HG03135 (cell line): ENCODE data around the gene VPS13C.

Source experiments
- ATAC-seq: cut with Tn5 transposase; IDR thresholded peaks from one replicate; pipeline ENCODE4 v1.9.1; 2021; ENCODE audit warnings: mild to moderate bottlenecking, moderate library complexity; ENCODE audit not compliant: unreplicated experiment

The VPS13C gene

GRCh38 chr15:62060113-62060895 lies at the start of gene VPS13C:
TSS of gene VPS13C (minus strand) at chr15:62060447. CDS start at chr15:62060374, 73 bp downstream.
- ATAC-seq: peak; percentile 79

GRCh38 chr15:62109437-62109836 lies 49.2 kb upstream of the VPS13C start:
- no peak for ATAC-seq

- ATAC-seq: no peak
Observed at GRCh38 chr15:62108411-62108810, 48.2 kb upstream of the VPS13C start.

GRCh38 chr15:62107571-62108121 lies 47.4 kb upstream of the VPS13C start:
- no peak for ATAC-seq

GRCh38 chr15:62106096-62106495 lies 45.8 kb upstream of the VPS13C start:
- ATAC-seq: no peak

- no peak for ATAC-seq
Observed at GRCh38 chr15:62105266-62105665, 45.0 kb upstream of the VPS13C start.

GRCh38 chr15:62104846-62105245 lies 44.6 kb upstream of the VPS13C start:
- ATAC-seq: no peak

- ATAC-seq: no peak
Observed at GRCh38 chr15:62104401-62104800, 44.2 kb upstream of the VPS13C start.

- ATAC-seq: no peak
Observed at GRCh38 chr15:62103431-62103830, 43.2 kb upstream of the VPS13C start.

GRCh38 chr15:62099094-62099601 lies 38.9 kb upstream of the VPS13C start:
- no peak for ATAC-seq

GRCh38 chr15:62094388-62094787 lies 34.1 kb upstream of the VPS13C start:
- ATAC-seq: no peak

GRCh38 chr15:62093809-62094208 lies 33.6 kb upstream of the VPS13C start:
- no peak for ATAC-seq

- no peak for ATAC-seq
Observed at GRCh38 chr15:62090988-62091387, 30.7 kb upstream of the VPS13C start.

GRCh38 chr15:62089616-62090015 lies 29.4 kb upstream of the VPS13C start:
- no peak for ATAC-seq

- no peak for ATAC-seq
Observed at GRCh38 chr15:62088353-62088693, 28.1 kb upstream of the VPS13C start.

- ATAC-seq: no peak
Observed at GRCh38 chr15:62087671-62088352, 27.6 kb upstream of the VPS13C start.

GRCh38 chr15:62085740-62086139 lies 25.5 kb upstream of the VPS13C start:
- ATAC-seq: no peak

GRCh38 chr15:62083194-62084154 lies 23.2 kb upstream of the VPS13C start:
- no peak for ATAC-seq

- ATAC-seq: no peak
Observed at GRCh38 chr15:62079594-62079993, 19.3 kb upstream of the VPS13C start.

GRCh38 chr15:62075595-62076277 lies 15.5 kb upstream of the VPS13C start:
- no peak for ATAC-seq
